NOMO-1 (cell line): ENCODE data around the gene OSBPL3.
"Not testable (repeated sequence)": the region's sequence is repeated elsewhere in the genome, so short reads cannot be mapped to it uniquely, and the experiment has no call there.

Source experiments
- DNase-seq, 2 experiments: peaks; one replicate each; lab custom pipeline; 2025; ENCODE audit not compliant: unreplicated experiment in 2 of 2; lab: John Stamatoyannopoulos, UW

The OSBPL3 gene

DNA sequence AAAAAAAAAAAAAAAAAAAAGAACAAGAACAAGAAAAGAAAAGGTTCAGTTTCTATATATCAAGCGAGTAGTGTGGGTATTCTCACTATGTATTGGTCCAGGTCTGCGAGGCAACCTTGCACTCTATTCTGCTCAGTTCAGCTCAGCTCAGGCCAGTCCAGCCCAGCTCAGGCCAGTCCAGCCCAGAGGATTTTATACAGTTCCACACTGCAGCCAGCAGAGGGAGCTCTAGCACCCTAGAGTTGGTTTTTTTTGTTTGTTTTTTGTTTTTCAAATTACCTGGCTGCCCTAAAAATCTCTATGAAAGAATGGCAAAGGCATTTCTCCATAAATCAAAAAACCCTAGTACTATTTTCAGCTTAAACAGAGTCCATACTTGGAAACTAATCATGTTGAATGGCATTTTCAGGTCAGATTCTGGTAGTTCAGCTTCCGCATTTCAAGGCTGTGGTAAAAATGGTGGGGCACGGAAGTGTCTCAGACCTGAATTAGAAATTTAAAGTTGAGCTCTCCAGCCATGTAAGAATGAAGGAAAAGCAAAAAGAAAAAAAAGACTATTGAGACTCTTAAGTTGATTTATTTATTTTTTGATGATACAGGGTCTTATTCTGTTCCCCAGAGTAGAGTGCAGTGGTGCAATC is 167.6 kb downstream of the OSBPL3 start:
- DNase-seq, result no peak

DNA sequence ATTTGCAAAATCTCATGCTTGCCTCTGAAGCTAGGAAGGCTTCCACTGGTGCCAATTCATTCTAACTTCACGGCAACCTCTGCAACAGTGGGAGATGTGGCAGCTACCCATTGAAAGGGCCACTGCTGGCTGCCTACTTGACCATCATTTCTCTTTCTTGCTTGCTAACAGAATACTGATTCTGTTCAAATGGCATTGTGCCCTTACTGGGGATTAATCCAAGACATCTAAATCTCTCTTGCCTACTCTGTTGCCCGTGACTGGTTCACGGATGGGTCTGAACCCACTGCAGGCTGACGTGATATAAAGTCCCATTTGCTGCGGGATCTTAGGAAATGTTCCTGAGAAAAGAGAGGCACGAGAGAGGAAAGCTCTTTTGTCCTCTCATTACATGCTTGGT is 171.5 kb downstream of the OSBPL3 start:
- no peak for DNase-seq

DNA sequence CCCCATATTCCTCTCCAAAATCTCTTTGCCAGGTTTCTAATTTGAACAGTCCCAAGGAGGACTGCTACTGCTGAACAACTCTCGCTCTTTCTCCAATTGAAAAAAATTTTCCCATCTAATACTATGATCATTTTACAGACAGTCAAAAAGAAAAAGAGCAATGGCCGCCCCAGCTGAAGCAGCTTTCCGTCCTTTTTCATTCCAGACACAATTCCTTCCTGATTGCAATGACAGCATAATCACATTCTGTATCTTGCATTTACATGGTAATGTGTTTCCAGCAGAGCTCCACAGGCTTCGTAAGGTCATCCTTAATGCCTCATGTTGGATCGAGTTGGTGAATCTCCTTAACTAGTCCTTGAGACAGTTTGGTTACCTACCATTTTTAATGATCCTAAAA is 177.7 kb downstream of the OSBPL3 start:
- DNase-seq, result no peak

GRCh38 chr7:24801883-24802282 is 178.1 kb downstream of the OSBPL3 start:
- no peak for DNase-seq

DNA sequence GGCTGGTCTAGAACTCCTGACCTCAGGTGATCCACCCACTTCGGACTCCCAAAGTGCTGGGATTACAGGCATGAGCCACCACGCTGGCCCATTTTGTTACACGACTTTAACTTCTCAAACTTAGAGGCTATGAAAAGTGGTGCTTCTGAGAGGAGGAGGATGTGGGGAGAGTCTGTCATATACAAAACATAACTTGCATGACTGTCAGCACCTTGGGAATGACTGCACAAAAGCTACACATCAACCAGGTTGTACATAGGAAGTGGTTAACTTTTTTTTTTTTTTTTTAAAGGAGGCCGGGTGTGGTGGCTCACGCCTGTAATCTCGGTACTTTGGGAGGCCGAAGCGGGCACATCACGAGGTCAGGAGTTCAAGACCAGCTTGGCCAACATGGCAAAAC is 179.3 kb downstream of the OSBPL3 start:
- no peak for DNase-seq

DNA sequence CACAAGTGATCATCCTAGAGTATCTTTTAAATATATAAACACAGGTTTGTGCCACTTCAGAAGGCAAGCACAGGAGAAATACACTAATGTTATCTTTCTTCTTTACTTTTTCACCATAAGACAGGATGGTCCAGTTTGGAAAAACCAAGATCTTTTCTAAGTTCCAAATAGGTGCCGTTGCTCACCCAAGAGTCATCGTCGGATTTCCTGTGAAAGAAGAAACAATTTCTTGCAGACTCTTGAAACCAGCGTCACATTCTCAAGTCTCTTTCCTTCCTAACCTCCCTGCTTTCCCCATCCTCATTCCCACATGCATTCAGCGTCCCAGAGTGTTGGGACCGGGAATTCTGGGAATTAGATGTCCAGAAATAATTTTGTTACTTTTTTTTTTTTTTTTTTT is 179.9 kb downstream of the OSBPL3 start:
- no peak for DNase-seq

DNA sequence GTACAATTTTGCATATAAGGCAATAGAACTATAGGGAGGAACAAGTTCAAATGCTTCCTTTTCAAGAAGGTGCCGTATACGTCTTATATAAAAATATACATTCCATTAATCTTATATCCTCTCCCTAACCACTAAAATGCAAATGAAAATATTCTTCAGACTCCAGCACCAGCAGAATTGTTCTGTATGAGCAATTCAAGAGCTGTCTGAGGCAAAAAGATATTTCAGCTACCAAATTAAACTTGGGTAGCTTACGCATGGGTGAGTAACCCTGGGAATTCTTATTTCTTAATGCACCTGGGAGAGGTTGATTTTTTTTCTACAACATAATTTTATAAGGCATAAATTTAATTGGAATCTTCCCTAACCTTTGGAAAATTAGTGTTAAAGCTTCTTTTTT is 180.5 kb downstream of the OSBPL3 start:
- DNase-seq, result no peak

- no peak for DNase-seq
These were observed 181.7 kb downstream of the OSBPL3 start for GRCh38 chr7:24798261-24798660.

- no peak for DNase-seq
These were observed 182.7 kb downstream of the OSBPL3 start for GRCh38 chr7:24797270-24797669.

- DNase-seq, result no peak
These were observed 184.6 kb downstream of the OSBPL3 start for GRCh38 chr7:24795407-24795767.

DNA sequence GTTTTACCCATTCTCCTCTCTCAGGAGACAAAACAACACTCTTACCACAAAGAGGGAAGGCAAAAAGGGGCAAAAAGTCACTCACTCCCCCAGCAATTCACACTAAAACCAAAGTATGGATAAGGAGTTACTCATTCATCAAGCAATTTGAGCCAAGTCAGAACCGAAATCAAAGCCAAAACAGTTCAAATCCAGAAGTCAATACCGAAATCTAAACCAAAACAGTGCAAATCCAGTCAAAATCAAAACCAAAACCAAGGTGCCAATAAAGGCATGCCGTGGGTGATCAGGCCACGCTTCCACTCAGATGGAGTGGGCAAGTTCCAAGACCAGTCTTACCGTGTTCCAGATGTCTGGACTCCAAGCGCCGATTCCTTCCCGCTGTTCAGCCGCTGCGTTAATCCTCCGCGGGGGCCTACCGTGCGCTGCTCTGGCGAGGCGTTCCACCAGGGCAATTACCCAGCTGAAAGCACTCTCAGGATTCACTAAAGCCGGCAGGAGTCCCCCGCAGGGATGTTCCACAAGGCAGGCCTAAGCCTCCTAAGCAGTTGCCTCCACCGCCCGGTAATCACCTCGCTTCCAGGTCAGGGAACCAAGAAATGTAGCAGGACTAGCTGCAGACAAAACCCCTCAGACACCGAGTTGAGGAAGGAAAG is 185.1 kb downstream of the OSBPL3 start:
- not testable (repeated sequence) for DNase-seq

DNA sequence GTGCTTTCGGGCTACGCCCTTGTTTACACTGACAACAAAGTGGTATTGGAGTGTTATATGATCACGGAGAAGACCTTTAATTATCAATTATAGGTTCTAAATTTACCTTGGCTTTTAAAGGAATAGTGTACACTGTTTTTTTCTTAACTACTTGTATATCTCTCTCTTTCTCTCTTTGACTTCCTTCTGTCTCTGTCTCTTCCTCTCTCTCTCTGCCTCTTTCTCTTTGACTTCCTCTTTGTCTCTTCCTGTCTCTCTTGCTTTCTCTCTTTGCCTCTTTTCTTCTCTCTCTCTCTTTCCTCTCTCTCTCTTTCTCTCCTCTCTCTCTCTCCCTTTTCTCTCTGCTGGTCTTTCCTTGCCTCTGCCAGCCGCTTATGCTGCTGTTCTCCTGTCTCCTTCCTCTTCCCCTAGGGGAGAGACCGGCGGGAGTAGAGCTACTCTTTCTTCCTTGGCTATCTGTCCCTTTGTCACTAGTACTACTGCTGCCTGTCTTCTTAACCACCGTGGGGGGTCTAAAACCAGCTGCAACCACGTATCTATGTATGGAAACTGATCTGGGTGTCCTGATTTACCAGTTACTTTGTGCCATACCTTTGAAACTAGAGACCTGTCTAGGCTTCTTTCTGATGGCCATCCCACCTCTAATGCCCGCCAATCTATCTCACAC is 185.9 kb downstream of the OSBPL3 start:
- peak in 1 of 2 experiments; percentile 50 for DNase-seq

DNA sequence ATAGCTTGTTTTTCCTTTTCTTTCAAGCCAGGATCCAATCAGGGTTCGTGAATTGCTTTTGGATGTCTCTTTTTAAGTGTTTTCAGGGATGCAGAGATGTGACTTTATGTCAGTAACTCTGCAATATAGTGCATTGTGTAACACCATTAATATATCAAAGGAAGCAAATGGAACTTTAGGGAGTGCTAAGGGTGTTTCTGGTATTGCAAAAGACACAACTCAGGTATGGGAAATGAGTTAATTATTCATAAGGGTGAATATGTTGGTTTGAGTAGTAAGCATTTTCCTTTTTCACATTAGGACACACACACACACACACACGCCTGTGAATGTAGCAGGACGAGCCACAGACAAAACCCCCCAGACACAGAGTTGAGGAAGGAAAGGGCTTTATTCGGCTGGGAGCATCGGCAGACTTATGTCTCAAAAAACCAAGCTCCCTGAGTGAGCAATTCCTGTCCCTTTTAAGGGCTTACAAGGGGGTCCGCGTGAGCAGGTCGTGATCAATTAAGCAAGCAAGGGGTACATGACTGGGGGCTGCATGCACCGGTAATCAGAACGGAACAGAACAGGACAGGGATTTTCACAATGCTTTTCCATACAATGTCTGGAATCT is 190.9 kb downstream of the OSBPL3 start:
- no peak for DNase-seq

- DNase-seq, result no peak
These were observed 191.9 kb downstream of the OSBPL3 start for GRCh38 chr7:24788075-24788474.

GRCh38 chr7:24786941-24787340 is 193.0 kb downstream of the OSBPL3 start:
- peak; percentile 71 to 96 for DNase-seq

DNA sequence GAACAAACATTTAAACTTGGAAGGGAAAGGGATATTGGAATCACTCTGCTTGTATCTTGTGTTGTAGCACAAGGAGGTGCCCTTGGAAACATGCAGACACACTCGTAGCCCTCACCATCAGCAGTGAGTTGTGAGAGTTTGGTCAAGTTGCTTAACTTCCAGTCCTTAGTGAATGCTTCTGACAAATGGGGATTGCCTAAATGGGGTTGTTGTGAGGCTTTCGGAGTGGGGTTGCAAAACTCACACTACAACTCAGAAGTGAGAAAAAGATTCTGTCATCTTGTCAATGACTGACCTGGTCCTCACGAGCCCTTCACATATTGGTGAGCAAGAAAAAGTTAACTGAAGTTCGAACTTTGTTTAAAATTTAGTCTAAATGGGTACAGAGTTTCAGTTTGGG is 193.7 kb downstream of the OSBPL3 start:
- peak; percentile 6 to 27 for DNase-seq

- no peak for DNase-seq
These were observed 195.7 kb downstream of the OSBPL3 start for GRCh38 chr7:24784277-24784676.

GRCh38 chr7:24783698-24784097 is 196.3 kb downstream of the OSBPL3 start:
- DNase-seq, result no peak

DNA sequence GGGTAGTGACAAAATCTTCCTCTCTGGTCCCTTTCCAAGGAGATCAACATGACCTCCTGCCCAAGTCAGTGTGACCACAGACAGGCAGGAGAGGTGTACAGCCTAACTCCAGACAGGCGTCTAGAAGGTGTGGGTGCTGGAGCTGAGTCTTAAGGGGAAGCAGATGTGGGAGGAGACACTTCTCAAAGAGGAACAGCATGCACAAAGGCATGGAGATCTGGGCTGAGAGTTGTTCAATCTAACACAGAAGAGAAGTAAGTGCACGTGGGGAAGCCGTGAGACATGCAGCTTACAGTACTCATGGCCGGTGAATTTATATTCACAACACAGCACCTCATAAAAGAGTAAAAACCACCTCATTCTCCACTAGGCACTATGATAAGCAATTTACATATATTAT is 198.9 kb downstream of the OSBPL3 start:
- DNase-seq, result peak; percentile 52 to 54

GRCh38 chr7:24779283-24779655 is 200.7 kb downstream of the OSBPL3 start:
- no peak for DNase-seq

GRCh38 chr7:24778543-24779282 is 201.3 kb downstream of the OSBPL3 start:
- DNase-seq, result peak; percentile 68 to 91
